Brain microvascular endothelial cell (primary cell): ENCODE data around the gene JOSD1.

Experiments used
- DNase-seq: peaks from one replicate; pipeline ENCODE4 v3.0.0-alpha.2; 2020
- H3K27ac ChIP-seq: fragments of 250-450 bp; sonication (Bioruptor Pico); 2 replicates; pipeline ENCODE4 v1.5.1; 2020; ENCODE audit warnings: mild to moderate bottlenecking, moderate library complexity
- H3K27me3 ChIP-seq: fragments of 250-450 bp; sonication (Bioruptor Pico); replicated peaks from 2 replicates; pipeline ENCODE4 v1.5.1; 2020; ENCODE audit warnings: mild to moderate bottlenecking
- H3K36me3 ChIP-seq: fragments of 250-450 bp; sonication (Bioruptor Pico); replicated peaks from 2 replicates; pipeline ENCODE4 v1.5.1; 2020; ENCODE audit warnings: mild to moderate bottlenecking
- H3K4me3 ChIP-seq: 2 replicates; pipeline ENCODE4 v1.5.1; 2011; ENCODE audit warnings: low read depth, mild to moderate bottlenecking, control low read depth, low read length, moderate library complexity
- CTCF ChIP-seq: IDR thresholded peaks from 2 replicates; pipeline ENCODE4 v1.5.1; 2011; ENCODE audit warnings: low read depth, mild to moderate bottlenecking, moderate library complexity, low read length, control low read depth, inconsistent platforms; ENCODE audit errors: missing control alignments
- in situ Hi-C: cut with HindIII; loops from 2 replicates; pipeline ENCODE4 v1.10.0; 2017; ENCODE audit warnings: low sequenced_read_pairs, low pct_ligation_motif_present

Gene JOSD1

GRCh38 chr22:38720350-38720749 is 19.6 kb upstream of the JOSD1 start:
- H3K4me3 ChIP-seq, result no peak overlapping the region
- no peak overlapping the region for H3K27ac ChIP-seq
- no peaks in the 10 kb centered on the region for H3K27me3 ChIP-seq
- H3K36me3 ChIP-seq, result peaks cover 57% of the 10 kb centered on the region
- TF ChIP-seq CTCF, result no peak
- DNase-seq, result no peak
- in situ Hi-C loops, result no loop called here

- Histone ChIP-seq H3K4me3 (no peak overlapping the region), H3K27me3 (no peaks in the 10 kb centered on the region), H3K27ac (no peak overlapping the region), H3K36me3 (peaks cover 45% of the 10 kb centered on the region)
- no peak for TF ChIP-seq CTCF
- in situ Hi-C loops, result no loop called here
- DNase-seq, result no peak
These were observed 18.5 kb upstream of the JOSD1 start for GRCh38 chr22:38719196-38719595.

GRCh38 chr22:38718414-38718813 is 17.7 kb upstream of the JOSD1 start:
- peak; percentile 72 for DNase-seq
- Histone ChIP-seq H3K27ac (no peak overlapping the region), H3K36me3 (peaks cover 40% of the 10 kb centered on the region), H3K4me3 (no peak overlapping the region), H3K27me3 (no peaks in the 10 kb centered on the region)
- in situ Hi-C loops, result no loop called here
- TF ChIP-seq CTCF, result peak; percentile 81

GRCh38 chr22:38717244-38717643 is 16.5 kb upstream of the JOSD1 start:
- in situ Hi-C loops, result no loop called here
- no peak for DNase-seq
- H3K4me3 ChIP-seq, result no peak overlapping the region
- peaks cover 33% of the 10 kb centered on the region for H3K36me3 ChIP-seq
- no peaks in the 10 kb centered on the region for H3K27me3 ChIP-seq
- H3K27ac ChIP-seq, result no peak overlapping the region
- TF ChIP-seq CTCF, result no peak

GRCh38 chr22:38716826-38717225 is 16.1 kb upstream of the JOSD1 start:
- Histone ChIP-seq H3K4me3 (no peak overlapping the region), H3K27ac (no peak overlapping the region), H3K36me3 (peaks cover 30% of the 10 kb centered on the region), H3K27me3 (no peaks in the 10 kb centered on the region)
- DNase-seq, result no peak
- no peak for TF ChIP-seq CTCF
- in situ Hi-C loops, result no loop called here

GRCh38 chr22:38716271-38716670 is 15.5 kb upstream of the JOSD1 start:
- Histone ChIP-seq H3K4me3 (no peak overlapping the region), H3K27me3 (no peaks in the 10 kb centered on the region), H3K27ac (no peak overlapping the region), H3K36me3 (peaks cover 25% of the 10 kb centered on the region)
- in situ Hi-C loops, result no loop called here
- no peak for DNase-seq
- TF ChIP-seq CTCF, result no peak
